ENCODE results near the gene P4HTM.

Gene P4HTM

DNA sequence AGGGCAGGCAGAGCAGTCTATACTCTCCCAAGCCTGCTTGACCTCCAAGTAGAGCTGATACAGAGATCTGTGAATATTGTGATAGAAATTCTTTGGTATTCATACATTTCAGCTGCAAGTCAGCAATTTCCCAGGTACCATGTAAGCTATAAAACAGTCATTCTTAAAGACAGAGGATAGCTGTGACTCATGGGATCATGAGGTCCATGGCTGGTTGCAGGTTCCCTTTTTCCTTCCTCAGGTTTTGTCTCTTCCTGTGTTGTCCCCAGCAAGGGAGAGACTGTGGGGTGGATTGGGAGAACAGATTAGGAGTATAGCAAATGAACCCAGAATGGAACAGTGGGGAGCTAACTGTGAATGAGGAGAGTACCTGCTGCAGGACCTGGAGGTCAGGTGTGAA lies 5.4 kb upstream of the P4HTM start:
- H3K4me3 ChIP-seq (ENCODE audit: low read depth, low read length), result no peak overlapping the region
- TF ChIP-seq, protein P1, sequence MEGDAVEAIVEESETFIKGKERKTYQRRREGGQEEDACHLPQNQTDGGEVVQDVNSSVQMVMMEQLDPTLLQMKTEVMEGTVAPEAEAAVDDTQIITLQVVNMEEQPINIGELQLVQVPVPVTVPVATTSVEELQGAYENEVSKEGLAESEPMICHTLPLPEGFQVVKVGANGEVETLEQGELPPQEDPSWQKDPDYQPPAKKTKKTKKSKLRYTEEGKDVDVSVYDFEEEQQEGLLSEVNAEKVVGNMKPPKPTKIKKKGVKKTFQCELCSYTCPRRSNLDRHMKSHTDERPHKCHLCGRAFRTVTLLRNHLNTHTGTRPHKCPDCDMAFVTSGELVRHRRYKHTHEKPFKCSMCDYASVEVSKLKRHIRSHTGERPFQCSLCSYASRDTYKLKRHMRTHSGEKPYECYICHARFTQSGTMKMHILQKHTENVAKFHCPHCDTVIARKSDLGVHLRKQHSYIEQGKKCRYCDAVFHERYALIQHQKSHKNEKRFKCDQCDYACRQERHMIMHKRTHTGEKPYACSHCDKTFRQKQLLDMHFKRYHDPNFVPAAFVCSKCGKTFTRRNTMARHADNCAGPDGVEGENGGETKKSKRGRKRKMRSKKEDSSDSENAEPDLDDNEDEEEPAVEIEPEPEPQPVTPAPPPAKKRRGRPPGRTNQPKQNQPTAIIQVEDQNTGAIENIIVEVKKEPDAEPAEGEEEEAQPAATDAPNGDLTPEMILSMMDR (IDR thresholded peaks at IDR 0.05; ENCODE audit: low read depth, low read length, missing control alignments), result no peak
- DNase-seq, result no peak
- peaks cover 38% of the 10 kb centered on the region for H3K36me3 ChIP-seq (replicated peaks)
- H3K27ac ChIP-seq, result no peak overlapping the region
- in situ Hi-C loops (cut with HindIII; ENCODE audit: low pct_ligation_motif_present, low sequenced_read_pairs), result no loop called here
- H3K27me3 ChIP-seq (replicated peaks), result no peaks in the 10 kb centered on the region

DNA sequence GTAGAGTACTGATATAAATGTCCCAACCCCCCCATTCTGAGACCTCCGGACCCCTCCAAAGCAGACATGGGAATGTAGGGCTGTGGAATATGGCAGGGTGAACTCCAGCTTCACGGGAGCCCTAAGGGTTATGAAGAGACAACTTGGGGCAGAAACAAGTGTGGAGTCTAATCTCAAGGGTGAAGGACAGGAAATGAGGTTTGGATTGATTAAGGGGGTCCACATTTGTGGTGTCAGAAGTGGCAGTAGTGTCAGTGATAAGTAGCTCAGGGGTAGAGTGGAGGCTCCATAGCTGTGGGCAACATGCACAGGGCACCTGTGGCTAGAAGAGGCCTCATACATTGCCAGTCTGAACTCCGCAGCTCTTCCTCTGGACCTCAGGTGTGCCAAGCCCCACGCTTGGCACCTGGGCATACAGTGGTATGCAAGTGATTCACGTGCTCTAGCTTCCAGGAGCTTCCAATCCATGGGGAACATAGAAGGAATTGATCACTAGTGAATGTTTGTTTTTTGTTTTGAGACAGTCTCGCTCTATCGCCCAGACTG lies 4.1 kb upstream of the P4HTM start:
- no peak overlapping the region for H3K27ac ChIP-seq
- TF ChIP-seq, protein P1 (IDR thresholded peaks at IDR 0.05; ENCODE audit: low read depth, low read length, missing control alignments), result no peak
- H3K27me3 ChIP-seq (replicated peaks), result no peaks in the 10 kb centered on the region
- in situ Hi-C loops (cut with HindIII; ENCODE audit: low pct_ligation_motif_present, low sequenced_read_pairs), result no loop called here
- no peak for DNase-seq
- H3K36me3 ChIP-seq (replicated peaks), result peaks cover 29% of the 10 kb centered on the region
- H3K4me3 ChIP-seq (ENCODE audit: low read depth, low read length), result no peak overlapping the region

DNA sequence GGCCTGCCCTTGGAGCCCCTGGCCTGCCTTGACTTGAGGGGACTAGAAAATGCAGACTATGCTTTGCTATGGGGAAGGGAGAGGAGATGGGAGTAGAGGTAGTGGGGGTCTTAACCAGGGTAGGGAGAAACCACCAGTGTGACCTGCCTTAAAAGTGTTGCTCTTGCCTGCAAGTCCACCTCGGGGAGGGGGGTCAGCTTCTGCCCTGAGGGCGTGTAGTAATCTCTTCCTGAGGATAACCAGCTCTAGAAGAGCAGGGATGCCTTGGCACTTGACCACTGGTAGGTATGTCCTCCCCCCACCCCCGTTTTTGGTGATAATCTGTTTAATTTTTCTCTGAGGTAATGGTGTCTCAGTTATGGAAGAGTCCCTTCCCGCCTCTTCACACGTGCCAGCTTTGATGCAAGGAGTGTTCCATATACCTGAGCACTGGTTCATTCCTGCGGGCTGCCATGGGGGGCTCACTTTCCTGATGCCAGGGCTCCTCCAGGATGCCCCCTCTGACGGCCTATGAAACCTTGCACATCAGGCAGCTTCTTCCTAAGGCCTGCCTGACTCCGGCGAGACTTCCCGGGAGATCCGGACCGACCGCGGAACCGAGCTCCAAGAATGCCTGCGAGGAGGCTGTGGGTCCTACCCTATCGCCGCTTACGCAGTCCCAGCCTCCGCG lies 780 bp upstream of the P4HTM start:
- peak overlapping the region; percentile 77 for H3K4me3 ChIP-seq (ENCODE audit: low read depth, low read length)
- TF ChIP-seq, protein P1 (IDR thresholded peaks at IDR 0.05; ENCODE audit: low read depth, low read length, missing control alignments), result no peak
- in situ Hi-C loops (cut with HindIII; ENCODE audit: low pct_ligation_motif_present, low sequenced_read_pairs), result no loop called here
- DNase-seq, result no peak
- H3K27me3 ChIP-seq (replicated peaks), result no peaks in the 10 kb centered on the region
- peak overlapping the region; percentile 90 for H3K27ac ChIP-seq
- H3K36me3 ChIP-seq (replicated peaks), result peaks cover 6% of the 10 kb centered on the region

DNA sequence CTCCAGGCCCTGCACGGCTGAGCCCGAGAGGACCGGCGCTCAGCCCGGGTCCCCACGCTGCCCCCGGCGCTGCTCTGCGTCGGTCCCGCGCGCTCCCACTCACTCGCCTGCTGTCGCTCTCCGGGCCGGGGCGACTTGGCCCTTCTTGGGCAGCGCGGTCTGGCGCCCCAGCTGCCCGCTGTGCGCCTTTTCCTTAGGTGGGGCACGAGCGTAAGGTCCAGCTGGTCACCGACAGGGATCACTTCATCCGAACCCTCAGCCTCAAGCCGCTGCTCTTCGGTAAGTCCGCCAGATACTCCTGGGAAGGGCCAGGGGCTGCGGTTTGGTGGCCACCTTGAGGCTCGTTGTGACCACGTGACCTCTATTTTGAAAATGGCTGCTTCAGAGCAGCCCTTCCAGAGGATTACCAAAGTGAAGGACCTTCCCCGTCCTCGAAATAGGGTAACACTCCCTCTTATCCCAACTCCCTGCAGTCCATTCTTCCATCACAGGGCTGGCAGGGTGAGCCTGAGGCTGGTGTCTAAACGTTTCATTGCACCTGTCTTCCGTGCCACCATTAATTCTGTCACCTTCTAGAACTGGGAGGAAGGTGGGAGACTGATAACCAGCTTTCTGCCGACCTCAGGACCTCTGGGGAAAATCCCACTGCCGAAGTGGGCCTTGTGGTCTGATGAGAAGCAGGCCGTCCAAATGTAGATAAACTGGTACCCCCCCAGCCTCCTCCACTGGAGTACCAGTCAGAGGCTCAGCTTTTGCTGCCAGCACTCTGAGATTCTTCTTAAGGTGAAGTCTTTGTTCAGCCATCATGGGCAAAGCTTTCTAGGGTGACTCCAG lies 812 bp downstream of the P4HTM start:
- Histone ChIP-seq H3K4me3 (ENCODE audit: low read depth, low read length) (peak overlapping the region; percentile 77), H3K27ac (peak overlapping the region; percentile 90), H3K27me3 (replicated peaks) (no peaks in the 10 kb centered on the region), H3K36me3 (replicated peaks) (no peaks in the 10 kb centered on the region)
- TF ChIP-seq, protein P1 (IDR thresholded peaks at IDR 0.05; ENCODE audit: low read depth, low read length, missing control alignments), result no peak
- in situ Hi-C loops (cut with HindIII; ENCODE audit: low pct_ligation_motif_present, low sequenced_read_pairs), result no loop called here
- DNase-seq, result no peak

DNA sequence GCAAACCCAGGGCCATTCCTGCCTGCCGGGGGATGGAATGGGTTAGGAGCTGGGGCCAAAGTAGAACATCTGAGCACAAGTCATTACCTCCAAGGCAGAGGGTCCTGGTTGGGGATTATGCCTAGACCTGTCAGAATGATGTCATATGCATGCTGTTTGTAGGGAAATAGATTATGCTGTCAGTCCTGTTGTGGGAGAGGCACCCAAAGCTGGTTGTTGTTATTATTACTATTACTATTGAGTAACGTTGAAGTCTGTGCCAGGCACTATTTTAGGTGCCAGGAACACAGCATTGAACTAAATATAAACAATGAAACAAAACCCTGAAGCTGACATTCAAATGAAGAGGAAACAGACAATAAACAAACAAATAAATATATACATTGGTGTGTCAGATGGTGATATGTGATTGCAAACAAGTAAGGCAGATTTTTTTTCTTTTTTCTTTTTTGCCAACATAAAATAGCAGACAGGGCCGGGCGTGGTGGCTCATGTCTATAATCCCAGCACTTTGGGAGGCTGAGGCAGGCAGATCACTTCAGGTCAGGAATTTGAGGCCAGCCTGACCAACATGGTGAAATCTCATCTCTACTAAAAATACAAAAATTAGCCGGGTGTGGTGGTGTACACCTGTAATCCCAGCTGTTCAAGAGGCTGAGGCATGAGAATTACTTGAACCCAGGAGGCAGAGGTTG lies 2.0 kb downstream of the P4HTM start:
- TF ChIP-seq, protein P1 (IDR thresholded peaks at IDR 0.05; ENCODE audit: low read depth, low read length, missing control alignments), result no peak

More for the DNA sequence above, 2.0 kb downstream of the P4HTM start:
- no peaks in the 10 kb centered on the region for H3K27me3 ChIP-seq (replicated peaks)
- H3K27ac ChIP-seq, result no peak overlapping the region
- no peak overlapping the region for H3K4me3 ChIP-seq (ENCODE audit: low read depth, low read length)
- H3K36me3 ChIP-seq (replicated peaks), result peaks cover 2% of the 10 kb centered on the region
- in situ Hi-C loops (cut with HindIII; ENCODE audit: low pct_ligation_motif_present, low sequenced_read_pairs), result no loop called here
- DNase-seq, result no peak

All from brain microvascular endothelial cell (primary cell).